GM18909 (cell line): ENCODE data around the gene CREB5.

Experiments
- ATAC-seq: cut with Tn5 transposase; IDR thresholded peaks from one replicate; pipeline ENCODE4 v1.9.1; 2021; ENCODE audit warnings: mild to moderate bottlenecking; ENCODE audit not compliant: unreplicated experiment, poor library complexity

The CREB5 gene

DNA sequence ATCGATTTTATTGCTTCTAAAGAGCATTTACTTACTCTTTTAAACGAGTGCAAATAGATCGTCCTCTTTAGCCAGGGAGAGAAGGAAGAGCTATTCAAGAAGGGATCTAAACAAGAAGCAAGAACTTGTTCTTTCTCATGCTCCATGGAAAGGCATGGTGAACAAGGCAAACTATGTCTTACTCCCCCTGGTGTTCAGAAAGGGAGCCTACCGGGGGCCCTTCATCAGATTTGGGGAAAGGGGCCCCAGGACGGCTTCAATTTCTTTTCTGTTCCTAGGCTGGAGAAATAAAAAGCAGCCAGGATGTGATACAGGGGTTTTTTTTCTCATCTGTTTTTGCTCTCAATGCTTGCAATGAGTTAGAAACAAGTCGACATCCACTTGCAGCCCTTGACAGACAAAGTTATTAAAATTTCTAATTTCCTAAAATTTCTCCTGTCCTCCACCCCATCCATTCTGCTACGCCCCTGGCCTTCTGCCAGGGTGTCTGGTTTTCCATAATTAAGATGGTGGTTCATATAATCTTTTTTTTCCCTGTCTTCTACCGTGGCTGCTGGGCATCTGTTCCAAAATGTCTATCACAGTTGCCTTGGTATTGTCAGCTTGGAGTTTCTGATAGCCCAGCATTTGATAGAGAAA lies 214.4 kb downstream of the CREB5 start:
- no peak for ATAC-seq

- no peak for ATAC-seq
These were observed 214.9 kb downstream of the CREB5 start for GRCh38 chr7:28627263-28627653.

DNA sequence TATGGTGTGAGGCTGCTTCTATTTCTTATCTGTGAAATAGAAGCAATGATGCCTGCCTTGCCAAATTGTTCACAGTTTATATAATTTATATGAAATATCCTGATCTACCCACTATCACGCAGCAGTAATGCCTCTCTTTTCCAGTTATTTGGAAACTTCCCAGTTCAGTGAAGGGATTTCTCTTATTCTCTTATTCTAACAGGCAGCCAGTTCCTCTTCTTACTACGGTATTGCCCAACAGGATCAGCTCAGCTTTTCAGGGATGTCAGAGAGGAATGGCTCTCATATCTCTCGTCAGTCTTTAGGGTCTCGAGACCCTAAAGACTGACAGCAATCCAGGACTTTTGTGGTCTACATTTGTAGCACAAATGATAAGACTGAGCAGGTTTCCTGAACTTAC lies 215.6 kb downstream of the CREB5 start:
- no peak for ATAC-seq

DNA sequence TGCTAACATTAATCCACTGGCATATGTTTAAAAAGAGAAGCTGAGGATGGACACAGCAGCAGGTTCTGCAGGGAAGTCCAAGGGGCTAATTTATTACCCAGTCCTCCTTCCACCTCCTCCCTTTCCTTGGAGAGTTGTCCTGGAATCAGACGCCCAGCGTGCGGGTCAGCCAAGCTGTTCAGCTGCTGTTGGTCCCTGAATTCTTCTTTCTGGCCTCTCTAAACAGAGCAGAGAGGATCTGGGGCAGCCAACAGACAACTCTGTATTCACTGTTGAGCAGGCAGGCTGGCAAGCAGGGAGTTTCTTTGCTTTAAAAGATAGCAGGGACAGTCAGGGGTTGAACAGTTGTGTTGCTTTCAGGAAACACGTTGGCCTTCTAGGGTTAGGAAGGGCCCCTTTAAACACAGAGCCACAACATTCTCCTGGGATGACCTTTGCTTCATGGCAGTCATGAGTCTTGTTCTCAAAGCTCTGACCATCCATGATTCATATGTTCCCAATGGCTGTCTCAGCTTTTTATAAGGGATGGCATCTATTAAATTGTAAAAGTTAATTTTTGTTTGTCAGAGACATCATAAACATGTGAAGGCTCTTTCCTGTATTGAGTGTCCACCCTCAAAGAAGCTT lies 217.0 kb downstream of the CREB5 start:
- ATAC-seq, result no peak

DNA sequence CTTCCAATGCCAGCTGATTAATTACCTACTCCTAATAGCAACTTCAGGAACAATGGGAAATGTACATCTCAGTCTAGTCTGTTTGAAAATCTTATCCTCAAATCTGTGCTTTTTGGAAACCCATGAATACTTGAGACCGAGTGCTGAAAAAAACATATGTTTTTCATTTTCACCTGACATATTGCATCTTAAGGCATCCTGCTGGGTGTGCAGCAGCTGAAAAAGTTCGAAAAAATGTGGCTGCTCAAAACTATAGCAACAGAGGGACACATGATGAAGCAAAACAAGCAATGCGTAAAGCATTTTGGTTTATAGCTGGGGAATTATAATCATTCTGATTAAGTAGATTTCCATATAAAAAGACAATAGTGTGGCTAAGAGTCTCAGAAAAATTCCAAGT lies 218.0 kb downstream of the CREB5 start:
- ATAC-seq, result no peak

DNA sequence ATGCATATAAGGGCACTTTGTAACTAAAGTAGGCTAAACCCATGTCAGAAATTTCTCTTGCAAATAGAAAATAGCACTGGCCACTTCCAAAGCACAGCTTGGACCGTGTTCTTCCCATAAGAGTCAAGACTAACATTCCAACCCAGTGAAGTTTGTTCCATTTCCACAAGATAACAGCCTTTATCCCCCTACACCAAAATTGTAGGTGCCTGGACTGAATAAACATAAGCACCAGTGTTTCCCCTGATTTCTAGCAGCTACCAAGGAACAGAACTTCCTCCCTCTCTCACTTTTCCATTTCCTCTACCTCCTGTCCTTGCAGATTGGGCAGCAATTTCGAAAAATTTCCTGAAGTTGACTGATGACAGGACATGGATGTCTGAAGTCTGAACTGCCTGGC lies 219.7 kb downstream of the CREB5 start:
- ATAC-seq, result no peak

- no peak for ATAC-seq
These were observed 226.6 kb downstream of the CREB5 start for GRCh38 chr7:28638914-28639313.

DNA sequence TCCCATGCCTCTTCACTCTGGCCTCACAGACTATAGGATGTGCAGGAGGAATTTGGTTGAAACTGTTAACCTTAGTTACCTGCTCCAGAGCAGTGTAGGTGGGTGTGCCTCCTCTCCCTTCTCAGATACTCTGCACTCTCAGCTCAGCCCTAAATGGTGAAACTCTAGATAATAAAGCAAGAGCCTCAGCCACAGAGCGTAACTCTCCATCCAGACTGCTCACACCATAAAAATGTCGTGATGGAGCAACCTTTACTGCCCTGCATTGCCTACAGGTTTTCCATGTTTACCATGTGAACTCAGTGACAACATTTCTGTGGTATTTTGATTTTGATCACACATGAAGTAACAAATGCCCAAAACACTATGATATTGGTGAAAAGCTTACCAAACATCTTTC lies 227.7 kb downstream of the CREB5 start:
- ATAC-seq, result no peak

DNA sequence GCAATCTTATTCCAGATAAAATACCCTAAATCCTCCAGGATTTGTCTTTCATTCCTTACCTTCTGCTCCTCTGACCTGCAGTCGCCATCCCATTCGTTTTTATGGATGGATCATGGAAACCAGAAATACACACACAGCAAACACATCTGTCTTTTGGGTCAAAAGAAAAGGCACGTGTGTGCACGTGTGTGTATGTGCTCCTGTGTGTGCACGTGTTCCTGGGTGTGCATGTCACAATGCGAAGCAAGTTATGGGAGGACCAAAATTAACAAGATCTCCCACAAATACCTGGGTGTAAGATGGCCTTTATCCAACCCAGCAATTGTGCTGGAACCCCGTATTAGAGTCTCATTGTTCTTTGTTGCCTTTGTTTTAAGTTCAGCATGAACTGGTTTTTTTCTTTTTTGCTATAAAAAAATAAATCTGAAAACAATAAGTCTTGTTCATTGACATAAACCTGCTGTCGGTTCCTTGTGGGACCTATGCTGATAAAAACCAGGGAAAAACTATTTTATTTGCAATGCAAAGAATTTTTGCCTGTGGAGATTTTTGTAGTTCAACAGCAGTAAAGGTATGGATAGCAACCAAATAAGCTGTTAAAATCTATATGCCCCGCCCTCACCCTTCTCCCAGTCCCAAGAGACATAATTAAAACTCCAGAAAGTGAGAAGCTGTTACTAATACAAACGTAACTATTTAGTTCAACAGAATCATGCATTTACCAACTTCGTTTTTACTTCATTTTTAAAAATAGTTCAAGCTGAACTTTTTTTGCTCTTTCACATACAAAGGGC lies 229.6 kb downstream of the CREB5 start:
- no peak for ATAC-seq

GRCh38 chr7:28643188-28643569 lies 230.9 kb downstream of the CREB5 start:
- no peak for ATAC-seq

DNA sequence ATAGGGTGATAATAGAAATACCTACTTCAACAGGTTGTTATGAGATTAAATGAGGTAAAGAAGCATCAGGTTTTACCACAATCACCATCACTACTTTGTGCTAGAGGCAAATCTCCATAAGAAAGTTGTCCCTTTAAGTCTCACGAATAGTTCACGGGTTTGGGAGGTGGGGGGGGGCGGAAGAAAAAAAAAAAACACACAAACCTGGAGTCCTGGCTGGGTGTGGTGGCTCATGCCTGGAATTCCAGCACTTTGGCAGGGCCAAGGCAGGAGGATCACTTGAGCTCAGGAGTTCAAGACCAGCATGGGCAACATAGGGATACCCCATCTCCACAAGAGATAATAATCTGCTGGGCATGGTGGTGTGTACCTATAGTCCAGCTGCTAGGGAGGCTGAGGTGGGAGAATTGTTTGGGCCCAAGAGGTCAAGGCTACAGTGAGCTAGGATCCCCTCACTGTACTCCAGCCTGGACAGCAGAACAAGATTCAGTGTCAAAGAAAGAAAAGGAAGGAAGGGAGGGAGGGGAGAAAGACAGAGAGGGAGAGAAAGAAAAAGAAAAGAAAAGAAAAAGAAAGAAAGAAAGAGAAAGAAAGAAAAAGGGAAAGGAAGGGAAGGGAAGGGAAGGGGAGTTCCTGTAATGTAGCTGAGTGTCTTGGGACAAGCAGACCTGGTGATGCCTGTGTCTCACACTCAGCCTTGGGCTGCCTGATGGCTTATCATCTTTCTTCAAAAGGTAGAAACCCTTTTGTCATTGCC lies 231.4 kb downstream of the CREB5 start:
- no peak for ATAC-seq

DNA sequence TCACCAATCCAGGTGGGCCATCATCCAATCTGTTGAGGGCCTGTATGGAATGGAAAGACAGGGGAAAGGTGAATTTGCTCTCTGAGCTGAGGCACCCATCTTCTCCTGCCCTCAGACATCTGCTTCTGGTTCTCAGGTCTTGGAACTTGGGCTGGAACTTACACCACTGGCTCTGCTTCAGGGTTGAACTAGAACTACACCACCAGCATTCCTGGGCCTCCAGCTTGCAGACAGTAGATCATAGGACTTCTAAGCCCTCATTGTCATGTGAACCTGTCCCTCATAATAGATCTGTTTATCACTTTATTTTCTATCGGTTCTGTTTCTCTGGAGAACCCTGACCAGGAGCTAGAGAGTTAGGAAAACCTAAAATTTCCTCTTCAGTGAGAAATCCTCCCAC lies 233.5 kb downstream of the CREB5 start:
- no peak for ATAC-seq

- ATAC-seq, result no peak
These were observed 234.2 kb downstream of the CREB5 start for GRCh38 chr7:28646376-28647075.

DNA sequence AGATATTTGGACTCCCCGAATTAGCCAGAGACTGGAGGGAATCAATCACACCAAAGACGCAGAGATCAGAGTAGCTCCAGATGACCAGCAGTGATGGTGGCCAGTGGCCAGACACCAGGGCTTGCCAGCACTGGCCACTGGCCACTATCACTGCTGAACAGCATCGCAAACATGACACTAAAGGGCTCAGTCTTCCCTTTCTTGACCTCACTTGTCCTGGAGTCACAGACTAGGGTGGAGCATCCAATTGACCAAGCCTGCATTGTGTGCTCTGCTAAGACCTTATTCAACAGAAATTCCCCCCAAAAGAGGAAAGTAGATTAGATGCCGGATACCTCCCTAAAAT lies 234.7 kb downstream of the CREB5 start:
- no peak for ATAC-seq

DNA sequence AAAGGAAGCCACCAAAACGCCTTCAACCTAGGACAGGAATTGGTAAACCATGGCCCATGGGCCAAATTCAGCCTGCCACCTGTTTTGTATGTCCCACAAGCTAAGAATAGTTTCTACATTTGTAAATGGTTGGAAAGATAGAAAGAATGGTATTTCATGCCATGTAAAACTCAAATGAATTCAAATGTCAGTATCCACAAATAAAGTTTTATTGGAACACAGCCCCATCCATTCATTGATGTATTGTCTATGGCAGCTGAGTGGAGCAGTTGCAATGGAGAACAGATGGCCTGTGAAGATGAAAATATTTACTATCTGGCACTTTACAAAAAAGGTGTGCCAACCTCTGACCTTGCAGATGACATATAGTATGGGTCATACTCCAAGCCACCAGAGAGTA lies 236.9 kb downstream of the CREB5 start:
- ATAC-seq, result no peak

DNA sequence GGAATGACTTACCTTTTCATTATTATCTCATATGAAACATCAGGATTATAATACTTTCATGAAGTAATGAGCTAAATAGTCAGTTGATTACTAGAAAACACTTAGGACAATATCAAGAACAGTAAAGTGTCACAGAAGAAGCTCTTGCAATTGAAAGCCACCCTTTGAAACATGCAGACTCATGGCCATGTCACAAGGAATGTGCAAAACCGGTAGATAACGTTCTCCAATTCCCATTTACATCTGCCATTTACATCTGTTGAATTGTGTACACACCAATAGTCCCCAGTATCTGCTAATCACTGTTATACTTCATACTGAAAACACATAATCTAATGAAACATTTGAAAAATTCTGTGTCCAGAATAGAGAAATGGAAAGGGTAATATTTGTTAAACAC lies 237.5 kb downstream of the CREB5 start:
- no peak for ATAC-seq

- no peak for ATAC-seq
These were observed 241.8 kb downstream of the CREB5 start for GRCh38 chr7:28654110-28654509.

- no peak for ATAC-seq
These were observed 244.2 kb downstream of the CREB5 start for GRCh38 chr7:28656529-28656928.

- ATAC-seq, result no peak
These were observed 246.1 kb downstream of the CREB5 start for GRCh38 chr7:28658381-28658780.

DNA sequence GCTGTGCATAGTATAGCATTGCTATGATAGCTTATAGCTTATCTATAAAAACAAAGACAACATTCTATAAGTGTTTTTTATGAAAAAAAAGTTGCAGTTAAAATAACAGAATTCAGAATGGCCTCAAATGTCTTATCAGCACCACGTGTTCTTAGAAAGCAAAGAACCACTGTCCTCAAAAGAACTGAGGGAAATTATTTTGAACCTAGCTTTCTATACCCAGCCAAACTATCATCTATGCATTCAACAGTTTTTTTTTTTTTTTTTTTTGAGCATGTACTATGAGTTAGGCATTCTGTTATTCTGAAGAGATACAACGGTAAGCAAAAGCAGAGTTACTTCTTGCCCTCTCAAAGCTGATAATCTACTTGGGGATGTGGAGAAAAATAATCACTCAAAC lies 247.8 kb downstream of the CREB5 start:
- ATAC-seq, result no peak
